Esophagus muscularis mucosa (tissue), 4 donors: ENCODE measurements around the gene SCFD2. TPM values are rescaled to one million over a fixed set of nuclear protein-coding genes. Genes with fewer than 3 reads are reported as not detected.

Experiments
- DNase-seq: peaks from one replicate; pipeline ENCODE4 v3.0.0-alpha.2; 2017; ENCODE audit errors: extremely low spot score
- H3K27ac ChIP-seq, 4 donors: fragments of 200-600 bp; sonication (generic); replicated peaks in 1 of 4; 1 replicate in 3 of 4; 2 replicates in 1 of 4; pipeline ENCODE4 v1.5.1; 2016 to 2019; ENCODE audit warnings: mild to moderate bottlenecking in 1 of 4
- H3K27me3 ChIP-seq, 4 donors: fragments of 200-600 bp; sonication (generic); one replicate each; pipeline versions ENCODE4 v1.5.1 to v1.6.0; 2016 to 2019
- H3K36me3 ChIP-seq, 4 donors: fragments of 200-600 bp; sonication (generic); one replicate each; pipeline ENCODE4 v1.5.1; 2016 to 2019
- H3K4me1 ChIP-seq, 4 donors: fragments of 200-600 bp; sonication (generic); one replicate each; pipeline ENCODE4 v1.5.1; 2016 to 2019
- H3K4me3 ChIP-seq, 4 donors: fragments of 200-600 bp; sonication (generic); 1 replicate in 2 of 4; 2 replicates in 2 of 4; pipeline ENCODE4 v1.5.1; 2016 to 2019; ENCODE audit warnings: mild to moderate bottlenecking in 4 of 4, moderate library complexity in 1 of 4
- H3K9me3 ChIP-seq, 4 donors: fragments of 200-600 bp; sonication (generic); 1 replicate in 3 of 4; 2 replicates in 1 of 4; pipeline ENCODE4 v1.5.1; 2016 to 2019
- CTCF ChIP-seq, 3 experiments: fragments of 200-600 bp in 2 of 3; fragments of 450-650 bp in 1 of 3; sonication (generic) in 2 of 3; IDR thresholded peaks; one replicate each; pipeline ENCODE4 v1.5.1; 2017 to 2019; ENCODE audit warnings: antibody characterized with exemption in 3 of 3, mild to moderate bottlenecking in 2 of 3, moderate library complexity in 1 of 3
- EP300 ChIP-seq: sonication (generic); formaldehyde crosslinking; IDR thresholded peaks from one replicate; pipeline ENCODE4 v1.6.1; 2017; ENCODE audit warnings: antibody characterized with exemption
- POLR2A ChIP-seq: fragments of 450-650 bp; IDR thresholded peaks from one replicate; pipeline ENCODE4 v1.6.1; 2017; ENCODE audit warnings: antibody characterized with exemption, moderate library complexity, mild to moderate bottlenecking, low read depth
- POLR2AphosphoS5 ChIP-seq, 2 donors: sonication (generic); formaldehyde crosslinking; IDR thresholded peaks; one replicate each; pipeline ENCODE4 v1.6.1; 2017; ENCODE audit warnings: antibody characterized with exemption in 2 of 2
- WGBS: methylation state at CpG from one replicate; pipeline ENCODE4 v1.1.5; 2018; 5-methylcytosine and 5-hydroxymethylcytosine counted together
- intact Hi-C: fragments of 100-400 bp; cut with DNase I; formaldehyde crosslinking; loops from one replicate; pipeline ENCODE4 v1.15.1; 2023
- total RNA-seq, 4 donors: library from RNA; depleted of rRNA; stranded (reverse); fragments of >200 nt; gene quantifications; one replicate each; pipeline versions ENCODE4 v1.1.0 to v1.2.1, GENCODE V29; 2016

Gene SCFD2
- total RNA-seq, 4 donors from 2014 or later: 10.0 to 15.7 (median 12.7) TPM

DNA sequence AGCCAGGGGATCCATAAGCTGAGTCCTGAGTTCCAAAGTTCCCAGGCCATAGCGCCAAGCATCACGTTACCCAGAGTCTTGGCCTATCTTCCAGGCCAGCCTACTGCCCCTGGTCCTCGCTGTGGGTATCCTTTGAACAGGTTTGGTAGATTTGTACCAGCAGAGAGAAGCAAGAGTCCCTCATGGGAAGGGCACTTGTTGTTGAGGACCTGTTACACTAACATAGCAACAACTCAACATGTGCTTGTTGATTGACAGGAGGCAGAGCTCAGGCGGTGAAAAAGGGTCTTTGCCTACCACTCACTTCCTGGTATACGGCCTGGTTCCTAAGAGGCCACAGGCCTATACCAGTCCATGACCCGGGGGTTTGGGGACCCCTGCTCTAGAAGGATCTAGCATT is 365.3 kb downstream of the SCFD2 start:
- Histone ChIP-seq H3K27me3 (no peaks in the 10 kb centered on the region), H3K4me1 (peaks cover 19 to 26% (median 21%) of the 10 kb centered on the region in 4 donors), H3K9me3 (no peaks in the 10 kb centered on the region), H3K36me3 (no peaks in the 10 kb centered on the region), H3K4me3 (no peak overlapping the region), H3K27ac (no peak overlapping the region)
- 84% methylated on average over 4 of the region's 6 CpGs for WGBS
- DNase-seq: no peak
- TF ChIP-seq EP300 (no peak), POLR2A (no peak), CTCF (IDR thresholded peaks at IDR 0.05) (no peak), POLR2AphosphoS5 (IDR thresholded peaks at IDR 0.05) (no peak)
- intact Hi-C loops: no loop called here

GRCh38 chr4:52999626-53000025 is 366.2 kb downstream of the SCFD2 start:
- intact Hi-C loops: no loop called here
- TF ChIP-seq POLR2AphosphoS5 (IDR thresholded peaks at IDR 0.05) (no peak), EP300 (no peak), CTCF (IDR thresholded peaks at IDR 0.05) (no peak), POLR2A (no peak)
- no peak overlapping the region for H3K4me3 ChIP-seq
- H3K27ac ChIP-seq: no peak overlapping the region
- WGBS: 84% methylated on average over 6 of the region's 6 CpGs
- no peak for DNase-seq
- no peaks in the 10 kb centered on the region for H3K9me3 ChIP-seq
- peaks cover 19 to 28% (median 24%) of the 10 kb centered on the region in 4 donors for H3K4me1 ChIP-seq
- no peaks in the 10 kb centered on the region for H3K36me3 ChIP-seq
- H3K27me3 ChIP-seq: no peaks in the 10 kb centered on the region

DNA sequence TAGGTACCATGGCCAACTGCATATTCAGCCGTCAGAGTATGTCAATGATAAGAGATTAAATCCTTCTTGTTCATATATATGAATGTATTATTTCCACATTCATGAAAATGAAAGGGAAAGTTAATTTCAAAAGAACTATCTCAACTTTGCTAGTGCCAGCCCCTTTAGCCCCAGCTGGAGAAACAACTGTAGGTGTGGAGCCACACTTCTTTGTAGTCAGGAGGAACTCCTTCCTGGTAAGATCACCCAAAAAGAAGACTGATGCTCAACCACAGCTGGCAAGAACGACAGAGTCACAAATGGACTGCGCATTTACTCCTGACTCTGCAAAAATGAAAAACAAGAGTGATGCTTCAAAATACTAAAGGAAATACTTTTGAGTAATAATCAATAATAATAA is 367.4 kb downstream of the SCFD2 start:
- intact Hi-C loops: no loop called here
- Histone ChIP-seq H3K9me3 (no peaks in the 10 kb centered on the region), H3K36me3 (no peaks in the 10 kb centered on the region), H3K27me3 (no peaks in the 10 kb centered on the region), H3K4me3 (no peak overlapping the region), H3K27ac (peak overlapping the region in 1 of 4 donors; percentile 45), H3K4me1 (peaks cover 27 to 40% (median 33%) of the 10 kb centered on the region in 4 donors)
- no peak for TF ChIP-seq POLR2A
- no peak for TF ChIP-seq EP300
- no peak for TF ChIP-seq POLR2AphosphoS5 (IDR thresholded peaks at IDR 0.05)
- no peak for TF ChIP-seq CTCF (IDR thresholded peaks at IDR 0.05)
- WGBS: 83% methylated on average over 3 of the region's 3 CpGs
- DNase-seq: no peak

DNA sequence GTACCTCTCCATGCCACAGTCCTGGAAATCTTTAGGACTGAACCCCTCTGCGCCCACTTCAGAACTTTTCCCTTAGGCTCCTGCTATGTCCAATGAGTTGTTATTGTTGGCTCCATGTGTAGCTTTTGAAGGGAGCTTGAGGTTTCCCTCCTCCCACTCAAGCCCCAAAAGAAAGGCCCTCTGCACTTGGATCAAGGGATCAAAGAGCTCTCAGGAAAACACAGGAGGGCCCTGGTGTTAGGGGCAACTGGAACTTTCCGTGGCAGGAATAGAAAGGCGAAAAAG is 368.8 kb downstream of the SCFD2 start:
- H3K27ac ChIP-seq: peak overlapping the region; percentile 45 to 66 (median 59)
- no peaks in the 10 kb centered on the region for H3K9me3 ChIP-seq
- no peak for TF ChIP-seq EP300
- no peak for TF ChIP-seq POLR2AphosphoS5 (IDR thresholded peaks at IDR 0.05)
- no peak for TF ChIP-seq CTCF (IDR thresholded peaks at IDR 0.05)
- H3K36me3 ChIP-seq: no peaks in the 10 kb centered on the region
- H3K27me3 ChIP-seq: no peaks in the 10 kb centered on the region
- H3K4me3 ChIP-seq: no peak overlapping the region
- peaks cover 27 to 42% (median 35%) of the 10 kb centered on the region in 4 donors for H3K4me1 ChIP-seq
- DNase-seq: no peak
- intact Hi-C loops: no loop called here
- 92% methylated on average over 3 of the region's 3 CpGs for WGBS
